Measurements from ENCODE around the gene UGGT1. TPM values are rescaled to one million over a fixed set of nuclear protein-coding genes. Genes with fewer than 3 reads are reported as not detected.

Gene UGGT1
- total and polyA plus RNA-seq, 9 of the 15 experiments (the other 6 are each of a cell fraction or from before 2014, with no cell fraction given): 5.1 to 56.4 (median 37.9) TPM

GRCh38 chr2:128092656-128093055 lies 1.7 kb downstream of the UGGT1 start (continued):
- TF ChIP-seq YY1 (IDR thresholded peaks at IDR 0.05; ENCODE audit: borderline replicate concordance in 1 of 3, control insufficient read depth in 1 of 3, extremely low read depth in 1 of 3, insufficient read depth in 3 of 3, insufficient read length in 1 of 3, insufficient replicate concordance in 2 of 3, low read depth in 1 of 3, low read length in 2 of 3) (no peak), THRAP3 (IDR thresholded peaks at IDR 0.05; ENCODE audit: borderline replicate concordance) (no peak), SMARCE1 (IDR thresholded peaks at IDR 0.05) (peak; percentile 62), STAT5A (IDR thresholded peaks at IDR 0.05; ENCODE audit: borderline replicate concordance, low read length) (peak; percentile 51; the same call in 1 of the 2 replicates), NCOA2 (IDR thresholded peaks at IDR 0.05; ENCODE audit: partially characterized antibody in 2 of 2) (peak in 1 of 2 experiments; percentile 34), TCF3 (CRISPR knock-in tag; IDR thresholded peaks at IDR 0.05) (peak; percentile 87), SMARCA4 (IDR thresholded peaks at IDR 0.05) (0 out of 2 replicates have a peak, but pooled peaks have one; percentile 55), TEAD4 (IDR thresholded peaks at IDR 0.05; ENCODE audit: low read length) (peak; percentile 86), TEAD4 (CRISPR knock-in tag; IDR thresholded peaks at IDR 0.05; ENCODE audit: borderline replicate concordance) (no peak), MTA2 (IDR thresholded peaks at IDR 0.05; ENCODE audit: low read depth) (peak; percentile 36; the same call in 1 of the 2 replicates), RCOR1 (IDR thresholded peaks at IDR 0.05; ENCODE audit: borderline replicate concordance in 1 of 2, low read depth in 2 of 2, low read length in 2 of 2) (peak in 1 of 2 experiments; percentile 50; a peak in 2 of 4 replicates), LEF1 (IDR thresholded peaks at IDR 0.05) (0 out of 2 replicates have a peak, but pooled peaks have one; percentile 41), ZNF133 (CRISPR knock-in tag; IDR thresholded peaks at IDR 0.05) (no peak), ZNF121 (CRISPR knock-in tag; conservative IDR thresholded peaks at IDR 0.05) (peak; percentile 89), NFIC (IDR thresholded peaks at IDR 0.05) (peak; percentile 14; the same call in 1 of the 2 replicates), CBFA2T3 (IDR thresholded peaks at IDR 0.05) (peak; percentile 87), TAL1 (IDR thresholded peaks at IDR 0.05) (peak; percentile 77), TRIM24 (IDR thresholded peaks at IDR 0.05) (peak; percentile 20 to 41; a peak in 2 of 4 replicates), CBX2 (IDR thresholded peaks at IDR 0.05; ENCODE audit: insufficient read depth, low read length, poor library complexity, severe bottlenecking) (no peak), CC2D1A (IDR thresholded peaks at IDR 0.05) (0 out of 2 replicates have a peak, but pooled peaks have one; percentile 26), HDAC2 (IDR thresholded peaks at IDR 0.05) (peak; percentile 40; the same call in 1 of the 2 replicates), KDM1A (IDR thresholded peaks at IDR 0.05) (peak; percentile 48 to 50; a peak in 2 of 4 replicates), DPF2 (IDR thresholded peaks at IDR 0.05) (peak; percentile 85), NFE2 (IDR thresholded peaks at IDR 0.05; ENCODE audit: low read depth) (peak; percentile 65; the same call in 1 of the 2 replicates), ZNF354B (CRISPR knock-in tag; IDR thresholded peaks at IDR 0.05) (no peak), EP300 (IDR thresholded peaks at IDR 0.05; ENCODE audit: low read length) (peak; percentile 80)
